Measurements from ENCODE around the gene PSME4.
"Not testable (repeated sequence)": the region's sequence is repeated elsewhere in the genome, so short reads cannot be mapped to it uniquely, and the experiment has no call there.

PSME4 gene

DNA sequence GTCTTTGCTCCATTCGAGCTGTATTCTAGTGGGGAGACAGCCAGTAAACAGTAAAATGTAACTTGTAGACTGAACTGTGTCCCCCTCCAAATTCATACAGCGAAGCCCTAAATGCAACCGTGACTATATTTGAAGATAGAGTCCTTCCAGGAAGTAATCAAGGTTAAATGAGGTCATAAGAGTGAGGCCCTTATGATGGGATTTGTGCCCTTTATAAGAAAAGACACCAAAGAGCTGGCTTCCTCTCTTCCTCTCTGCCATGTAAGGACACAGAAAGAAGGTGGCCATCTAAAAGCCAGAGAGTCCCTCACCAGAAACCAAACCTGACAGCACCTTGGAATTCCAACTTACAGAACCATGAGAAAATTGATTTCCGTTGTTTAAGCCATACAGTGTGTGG lies 142.5 kb downstream of the PSME4 start:
- H3K9me3 Mint-ChIP-seq, result no peaks in the 10 kb centered on the region
- H3K36me3 Mint-ChIP-seq (ENCODE audit: low read depth), result peaks cover 7% of the 10 kb centered on the region
- no peak overlapping the region for H3K27ac Mint-ChIP-seq
- TF ChIP-seq, protein P1, sequence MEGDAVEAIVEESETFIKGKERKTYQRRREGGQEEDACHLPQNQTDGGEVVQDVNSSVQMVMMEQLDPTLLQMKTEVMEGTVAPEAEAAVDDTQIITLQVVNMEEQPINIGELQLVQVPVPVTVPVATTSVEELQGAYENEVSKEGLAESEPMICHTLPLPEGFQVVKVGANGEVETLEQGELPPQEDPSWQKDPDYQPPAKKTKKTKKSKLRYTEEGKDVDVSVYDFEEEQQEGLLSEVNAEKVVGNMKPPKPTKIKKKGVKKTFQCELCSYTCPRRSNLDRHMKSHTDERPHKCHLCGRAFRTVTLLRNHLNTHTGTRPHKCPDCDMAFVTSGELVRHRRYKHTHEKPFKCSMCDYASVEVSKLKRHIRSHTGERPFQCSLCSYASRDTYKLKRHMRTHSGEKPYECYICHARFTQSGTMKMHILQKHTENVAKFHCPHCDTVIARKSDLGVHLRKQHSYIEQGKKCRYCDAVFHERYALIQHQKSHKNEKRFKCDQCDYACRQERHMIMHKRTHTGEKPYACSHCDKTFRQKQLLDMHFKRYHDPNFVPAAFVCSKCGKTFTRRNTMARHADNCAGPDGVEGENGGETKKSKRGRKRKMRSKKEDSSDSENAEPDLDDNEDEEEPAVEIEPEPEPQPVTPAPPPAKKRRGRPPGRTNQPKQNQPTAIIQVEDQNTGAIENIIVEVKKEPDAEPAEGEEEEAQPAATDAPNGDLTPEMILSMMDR (IDR thresholded peaks at IDR 0.05), result no peak
- H3K27me3 Mint-ChIP-seq (ENCODE audit: low read depth, poor library complexity), result no peaks in the 10 kb centered on the region
- no peak overlapping the region for H3K4me3 Mint-ChIP-seq
- no peak for DNase-seq
- no peaks in the 10 kb centered on the region for H3K4me1 Mint-ChIP-seq

DNA sequence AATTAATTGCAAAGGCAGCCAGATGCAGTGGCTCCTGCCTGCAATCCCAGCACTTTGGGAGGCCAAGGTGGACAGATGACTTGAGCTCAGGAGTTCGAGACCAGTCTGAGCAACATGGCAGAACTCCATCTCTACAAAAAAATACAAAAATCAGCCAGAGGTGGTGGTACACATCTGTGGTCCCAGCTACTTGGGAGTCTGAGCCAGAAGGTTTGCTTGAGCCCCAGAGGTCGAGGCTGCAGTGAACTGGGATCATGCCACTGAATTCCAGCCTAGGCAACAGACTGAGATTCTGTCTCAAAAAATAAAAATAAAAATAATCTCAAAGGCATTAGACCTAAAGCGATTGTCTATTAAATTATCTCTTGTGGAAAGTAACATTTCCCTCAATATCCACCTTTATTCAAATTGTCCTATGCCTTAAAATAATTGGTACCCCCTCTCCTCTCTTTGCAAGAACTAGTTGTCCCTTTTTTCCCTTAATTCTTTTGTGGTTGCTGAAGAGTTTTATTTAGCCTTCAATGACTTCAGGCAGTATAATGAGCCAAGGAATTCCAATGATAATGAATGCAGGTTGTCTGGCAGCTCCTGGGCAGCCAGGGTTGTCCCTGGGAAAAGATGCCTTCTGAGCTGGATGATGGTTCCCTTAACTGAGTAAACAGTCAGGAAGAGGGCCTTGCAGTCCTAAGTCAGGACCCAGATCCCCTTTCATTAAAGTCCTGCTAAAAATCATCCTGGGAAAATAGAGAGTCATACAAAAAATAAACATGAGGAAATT lies 143.2 kb downstream of the PSME4 start:
- no peaks in the 10 kb centered on the region for H3K4me1 Mint-ChIP-seq
- no peaks in the 10 kb centered on the region for H3K27me3 Mint-ChIP-seq (ENCODE audit: low read depth, poor library complexity)
- no peak overlapping the region for H3K4me3 Mint-ChIP-seq
- peak overlapping the region; percentile 29 for H3K27ac Mint-ChIP-seq
- H3K9me3 Mint-ChIP-seq, result no peaks in the 10 kb centered on the region
- H3K36me3 Mint-ChIP-seq (ENCODE audit: low read depth), result peaks cover 12% of the 10 kb centered on the region
- DNase-seq, result no peak
- TF ChIP-seq, protein P1 (IDR thresholded peaks at IDR 0.05), result no peak

DNA sequence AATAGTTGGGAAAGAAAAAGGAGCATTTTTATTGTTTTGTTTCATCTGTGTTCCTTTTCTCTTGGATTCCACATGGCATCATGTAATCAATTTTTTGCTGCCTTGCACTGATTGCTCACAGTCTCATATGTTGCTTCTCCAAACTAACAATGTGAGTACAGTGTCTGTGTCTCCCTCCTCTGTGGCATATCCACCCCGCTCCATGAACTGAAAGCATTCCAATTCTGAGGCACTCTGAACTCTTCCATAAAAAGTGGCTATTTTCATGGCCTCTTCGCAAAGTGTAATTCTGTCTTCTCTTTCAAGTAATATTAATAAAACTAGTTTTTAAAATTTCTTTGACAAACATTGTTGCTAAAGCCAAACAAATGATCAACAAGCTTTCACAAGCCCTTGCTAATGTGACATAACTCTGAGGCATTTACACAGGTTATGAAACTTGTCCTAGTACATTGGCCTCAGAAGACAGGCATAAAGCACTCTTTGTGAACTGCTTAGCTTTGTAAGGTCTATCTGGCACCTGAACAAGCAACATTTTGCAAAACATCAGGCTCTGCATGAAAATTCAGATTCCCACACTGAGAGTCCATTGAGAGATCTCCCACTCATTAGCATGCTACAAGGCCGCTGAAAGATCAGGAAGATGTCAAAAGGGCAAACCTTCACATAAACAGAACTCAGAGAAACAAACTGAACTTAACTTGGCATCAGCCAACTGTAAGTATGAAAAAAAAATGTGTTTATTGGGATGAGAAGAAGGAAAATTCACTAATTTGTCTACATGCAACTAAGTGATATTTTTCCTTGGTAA lies 144.0 kb downstream of the PSME4 start:
- no peaks in the 10 kb centered on the region for H3K9me3 Mint-ChIP-seq
- peak overlapping the region; percentile 29 for H3K27ac Mint-ChIP-seq
- peaks cover 12% of the 10 kb centered on the region for H3K36me3 Mint-ChIP-seq (ENCODE audit: low read depth)
- TF ChIP-seq, protein P1 (IDR thresholded peaks at IDR 0.05), result no peak
- no peak for DNase-seq
- H3K4me1 Mint-ChIP-seq, result no peaks in the 10 kb centered on the region
- no peak overlapping the region for H3K4me3 Mint-ChIP-seq
- H3K27me3 Mint-ChIP-seq (ENCODE audit: low read depth, poor library complexity), result no peaks in the 10 kb centered on the region

DNA sequence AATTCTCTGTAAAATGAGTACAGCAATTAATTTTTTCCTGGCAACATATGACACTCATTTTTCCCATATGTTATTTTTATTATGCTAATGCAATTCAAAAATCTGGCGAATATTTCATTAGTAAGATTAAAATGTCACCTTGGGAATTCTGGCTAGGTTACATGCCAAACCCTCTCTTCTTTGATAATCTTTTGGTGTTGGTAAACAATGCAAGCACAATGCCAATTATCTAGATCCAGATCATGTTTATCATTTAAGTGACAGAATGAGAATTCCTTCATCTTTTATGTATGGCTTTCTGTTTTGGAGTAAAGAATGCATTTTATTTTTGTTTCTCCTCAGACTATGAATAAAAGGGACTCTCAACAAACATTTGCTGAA lies 144.8 kb downstream of the PSME4 start:
- TF ChIP-seq, protein P1 (IDR thresholded peaks at IDR 0.05), result no peak
- H3K27ac Mint-ChIP-seq, result no peak overlapping the region
- no peak for DNase-seq
- H3K27me3 Mint-ChIP-seq (ENCODE audit: low read depth, poor library complexity), result no peaks in the 10 kb centered on the region
- H3K9me3 Mint-ChIP-seq, result no peaks in the 10 kb centered on the region
- H3K4me3 Mint-ChIP-seq, result no peak overlapping the region
- peaks cover 5% of the 10 kb centered on the region for H3K36me3 Mint-ChIP-seq (ENCODE audit: low read depth)
- no peaks in the 10 kb centered on the region for H3K4me1 Mint-ChIP-seq

DNA sequence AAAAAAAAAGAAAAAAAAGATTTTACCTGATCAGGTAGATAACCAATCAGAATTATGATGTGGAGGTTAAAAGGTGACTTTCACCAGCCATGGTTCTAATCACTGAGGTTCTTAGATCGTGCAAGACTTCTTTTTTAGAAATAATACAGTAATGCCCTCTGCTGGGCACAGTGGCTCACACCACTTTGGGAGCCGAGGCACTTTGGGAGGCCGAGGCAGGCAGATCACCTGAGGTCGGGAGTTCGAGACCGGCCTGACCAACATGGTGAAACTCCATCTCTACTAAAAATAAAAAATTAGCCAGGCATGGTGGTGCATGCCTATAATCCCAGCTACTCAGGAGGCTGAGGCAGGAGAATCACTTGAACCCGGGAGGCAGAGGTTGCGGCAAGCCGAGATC lies 147.2 kb downstream of the PSME4 start:
- not testable (repeated sequence) for H3K4me3 Mint-ChIP-seq; H3K27ac Mint-ChIP-seq; H3K9me3 Mint-ChIP-seq; DNase-seq; H3K27me3 Mint-ChIP-seq (ENCODE audit: low read depth, poor library complexity)
- Mint-ChIP-seq H3K36me3 (ENCODE audit: low read depth) (peaks cover 12% of the 10 kb centered on the region), H3K4me1 (peaks cover 19% of the 10 kb centered on the region)

DNA sequence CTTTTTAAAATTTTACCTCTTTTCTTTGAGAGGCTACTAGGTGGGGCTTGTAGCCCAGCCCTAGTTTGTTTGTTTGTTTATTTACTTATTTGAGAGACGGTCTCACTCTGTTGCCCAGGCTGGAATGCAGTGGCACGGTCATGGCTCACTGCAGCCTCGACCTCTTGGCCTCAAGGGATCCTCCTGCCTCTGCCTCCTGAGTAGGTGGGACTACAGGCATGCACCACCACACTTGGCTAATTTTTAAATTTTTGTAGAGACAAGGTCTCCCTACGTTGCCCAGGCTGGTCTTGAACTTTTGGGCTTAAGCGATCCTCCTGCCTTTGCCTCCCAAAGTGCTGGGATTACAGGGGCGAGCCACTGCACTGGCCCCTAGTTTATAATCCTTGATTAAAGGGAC lies 149.0 kb downstream of the PSME4 start:
- H3K27ac Mint-ChIP-seq, result no peak overlapping the region
- no peaks in the 10 kb centered on the region for H3K9me3 Mint-ChIP-seq
- H3K27me3 Mint-ChIP-seq (ENCODE audit: low read depth, poor library complexity), result no peaks in the 10 kb centered on the region
- H3K4me3 Mint-ChIP-seq, result no peak overlapping the region
- H3K4me1 Mint-ChIP-seq, result peaks cover 20% of the 10 kb centered on the region
- H3K36me3 Mint-ChIP-seq (ENCODE audit: low read depth), result peaks cover 21% of the 10 kb centered on the region
- peak; percentile 21 for DNase-seq
- TF ChIP-seq, protein P1 (IDR thresholded peaks at IDR 0.05), result no peak

Measured in nephron progenitor cell (in vitro differentiated cells).